Kidney tubule cell (primary cell): ENCODE measurements around the gene GUCA1A.
"Not testable (repeated sequence)": the region's sequence is repeated elsewhere in the genome, so short reads cannot be mapped to it uniquely, and the experiment has no call there.

Source experiments
- DNase-seq: peaks from one replicate; pipeline ENCODE4 v3.0.0-alpha.2; 2018; ENCODE audit warnings: low spot score

GUCA1A gene

DNA sequence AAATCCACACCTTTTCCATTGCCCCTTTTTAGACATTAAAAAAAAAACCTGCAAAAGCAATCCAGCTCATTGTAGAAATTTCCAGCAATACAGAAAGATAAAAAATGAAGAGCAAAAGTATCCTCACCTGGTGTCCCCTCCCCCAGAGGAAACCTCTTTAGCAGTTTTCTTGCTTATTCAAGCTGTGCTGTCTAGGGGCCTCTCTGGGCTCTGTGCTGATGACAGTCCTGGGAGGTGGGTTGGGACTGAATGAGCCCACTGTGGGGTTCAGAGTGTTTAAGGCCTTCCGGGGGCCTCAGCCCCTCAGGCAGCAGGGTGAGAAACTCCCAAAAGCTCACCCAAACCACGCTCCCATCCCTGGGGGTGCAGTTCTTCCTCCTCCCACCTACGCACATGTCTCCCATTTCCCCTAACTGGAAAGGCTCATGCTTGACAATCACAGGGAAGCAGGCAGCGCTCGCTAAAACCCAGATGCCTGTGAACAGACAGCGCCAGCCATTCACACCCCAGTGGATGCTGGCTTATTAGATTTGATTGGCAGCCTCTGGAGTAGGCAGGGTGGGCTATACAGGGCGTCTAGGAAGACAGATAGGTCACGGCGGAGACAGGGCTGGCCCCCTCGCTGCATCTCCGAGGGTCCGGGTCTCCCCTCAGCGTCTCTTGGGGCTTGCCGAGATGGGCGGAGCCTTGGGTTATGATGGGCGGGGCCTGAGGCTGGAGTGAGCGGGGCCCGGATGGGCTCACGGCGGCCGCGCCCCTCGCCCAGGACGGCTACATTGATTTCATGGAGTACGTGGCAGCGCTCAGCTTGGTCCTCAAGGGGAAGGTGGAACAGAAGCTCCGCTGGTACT, 4.6 kb downstream of the GUCA1A start:
- no peak for DNase-seq

DNA sequence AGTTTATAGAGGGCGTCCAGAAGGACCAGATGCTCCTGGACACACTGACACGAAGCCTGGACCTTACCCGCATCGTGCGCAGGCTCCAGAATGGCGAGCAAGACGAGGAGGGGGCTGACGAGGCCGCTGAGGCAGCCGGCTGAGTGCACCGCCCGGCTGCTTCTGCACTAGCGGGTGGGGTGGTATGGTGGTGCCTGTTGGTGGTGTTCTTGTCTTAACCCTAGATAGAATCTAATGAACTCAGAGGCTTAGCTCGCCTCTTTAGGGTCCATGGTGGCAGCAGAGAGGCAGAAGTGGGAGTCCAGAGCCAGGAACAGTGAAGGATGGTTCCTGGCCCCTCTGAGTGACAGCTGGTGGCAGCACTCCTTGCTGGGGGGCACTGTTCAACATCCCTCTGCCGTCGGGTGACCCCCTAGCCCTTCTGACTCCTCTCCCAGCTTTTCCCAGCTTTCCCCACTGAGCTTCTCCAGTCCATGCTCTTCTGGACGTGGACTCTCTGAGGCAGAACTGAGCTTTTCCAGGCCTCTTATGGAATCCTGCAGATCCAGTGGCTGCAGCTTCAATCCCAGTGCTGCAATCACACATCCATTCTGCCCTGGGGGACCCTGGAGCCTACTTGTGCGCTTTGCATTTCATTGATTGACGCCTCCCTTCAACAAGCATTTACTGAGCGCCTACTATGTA, 6.2 kb downstream of the GUCA1A start:
- no peak for DNase-seq

DNA sequence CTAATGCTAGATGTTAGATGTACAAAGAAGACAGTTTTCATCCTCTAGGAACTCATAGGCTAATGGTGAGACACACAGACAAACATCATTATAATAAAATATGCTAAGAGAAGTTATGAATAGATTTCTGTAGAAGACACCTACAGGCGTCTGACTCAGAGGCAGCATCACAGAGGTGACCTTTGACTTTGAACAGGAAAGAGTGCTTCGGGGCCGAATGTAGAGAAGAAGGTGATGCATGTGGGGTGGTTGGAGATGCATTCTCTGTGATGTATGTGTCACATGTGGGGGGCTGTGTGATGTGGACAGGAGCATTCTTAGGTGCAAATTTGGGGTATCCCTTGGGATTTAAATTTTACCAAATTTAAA, 6.8 kb downstream of the GUCA1A start:
- no peak for DNase-seq

DNA sequence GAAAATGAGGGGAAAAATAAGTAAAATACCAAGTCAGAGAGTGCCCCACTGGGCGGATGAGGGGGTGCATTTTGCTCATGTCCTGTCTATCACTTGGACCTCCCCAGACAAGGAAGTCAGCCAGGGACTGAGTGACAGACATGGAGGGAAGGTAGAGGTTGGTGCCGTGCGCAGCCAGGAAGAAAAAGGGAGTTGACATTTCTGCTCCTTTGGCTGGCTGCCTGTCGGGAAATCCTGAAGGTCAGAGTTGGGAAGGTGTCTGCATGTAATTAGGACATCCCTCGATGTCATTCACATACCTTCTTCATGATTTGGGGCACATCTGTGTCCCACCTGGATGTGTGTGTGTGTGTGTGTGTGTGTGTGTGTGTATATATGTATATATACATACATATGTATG, 8.9 kb downstream of the GUCA1A start:
- no peak for DNase-seq

DNA sequence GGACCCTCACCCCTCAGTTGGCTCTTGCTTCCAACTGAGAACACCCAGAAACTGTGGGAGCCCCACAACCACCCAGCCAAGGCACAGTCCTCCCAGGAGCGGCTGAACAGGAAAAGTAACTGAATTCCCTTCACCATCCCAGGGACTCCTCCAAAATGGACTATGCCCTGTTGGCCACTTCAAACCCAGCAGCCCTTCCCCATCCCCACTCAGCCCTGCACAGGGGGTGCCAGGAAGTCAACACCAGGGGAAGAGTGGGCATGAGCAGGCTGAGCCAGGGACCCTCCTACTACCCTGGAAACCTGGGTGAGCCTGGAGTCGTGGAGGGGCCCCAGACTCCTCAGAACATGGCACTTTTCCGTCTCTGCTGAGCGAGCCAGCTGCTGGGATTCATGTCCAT, 11.3 kb downstream of the GUCA1A start:
- DNase-seq: no peak

DNA sequence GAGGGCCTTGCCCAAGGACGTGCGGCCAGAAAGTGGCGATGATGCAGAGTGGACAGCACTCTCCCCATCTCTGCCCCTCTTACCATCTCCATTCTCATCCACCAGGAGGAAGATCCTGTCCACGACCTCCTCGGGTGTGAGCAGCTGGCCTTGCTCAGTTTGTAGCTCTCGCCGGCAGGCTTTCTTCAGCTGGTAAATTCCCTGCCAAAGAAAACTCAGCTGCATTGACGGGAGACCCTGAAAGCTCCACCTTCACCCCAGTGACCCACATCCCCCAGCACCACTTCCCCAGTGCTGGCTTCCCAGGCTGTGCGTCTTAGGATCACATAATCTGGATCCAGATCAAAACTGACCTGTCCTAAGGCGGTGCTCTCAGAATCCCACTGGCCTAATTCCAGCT, 12.4 kb downstream of the GUCA1A start:
- no peak for DNase-seq

DNA sequence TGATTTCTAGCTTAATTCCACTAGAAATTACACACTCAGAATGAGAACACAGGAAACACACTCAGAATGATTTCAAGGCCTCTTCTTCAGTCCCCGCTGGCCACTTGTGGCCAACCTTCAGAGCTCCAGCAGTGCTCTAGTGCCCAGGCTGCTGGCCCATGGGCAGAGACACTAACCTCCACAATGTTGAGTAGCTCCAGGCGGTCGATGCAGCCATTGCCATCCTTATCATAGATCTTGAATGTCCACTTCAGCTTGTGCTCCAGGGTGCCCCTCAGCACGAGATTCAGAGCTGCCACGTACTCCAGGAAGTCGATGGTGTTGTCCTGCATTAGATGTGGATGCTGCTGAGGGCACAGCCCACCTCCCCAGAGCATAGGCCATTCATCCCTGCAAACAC, 15.2 kb downstream of the GUCA1A start:
- no peak for DNase-seq

DNA sequence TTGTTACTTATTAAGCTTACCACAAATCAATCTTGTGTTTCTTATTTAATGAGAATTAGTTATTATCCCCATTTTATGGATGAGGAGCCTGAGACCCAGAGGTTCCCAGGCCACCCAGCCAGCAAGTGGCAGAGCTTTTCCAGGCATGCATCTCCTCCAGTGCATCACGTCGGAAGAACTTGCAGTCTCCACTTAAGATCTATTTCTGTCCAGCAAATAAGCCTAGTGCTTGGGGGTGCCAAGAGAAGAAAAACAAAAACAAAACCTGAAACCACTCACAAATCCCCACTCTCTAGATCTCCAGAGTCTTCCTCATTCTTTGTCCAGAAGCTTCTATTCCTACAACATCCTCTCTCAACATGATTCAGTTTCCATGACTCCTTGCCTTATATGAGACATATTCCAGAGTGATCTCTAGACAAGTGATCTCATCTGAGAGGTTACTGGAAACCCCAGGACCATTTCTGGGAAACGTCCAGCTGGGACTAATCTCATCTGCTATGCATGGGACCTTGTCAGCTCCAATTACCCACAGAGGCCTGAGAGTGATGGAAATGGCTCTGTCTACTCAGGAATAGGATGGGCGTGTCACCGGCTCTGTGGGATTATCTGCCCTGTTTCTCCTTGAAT, 17.5 kb downstream of the GUCA1A start:
- DNase-seq: peak; percentile 85

DNA sequence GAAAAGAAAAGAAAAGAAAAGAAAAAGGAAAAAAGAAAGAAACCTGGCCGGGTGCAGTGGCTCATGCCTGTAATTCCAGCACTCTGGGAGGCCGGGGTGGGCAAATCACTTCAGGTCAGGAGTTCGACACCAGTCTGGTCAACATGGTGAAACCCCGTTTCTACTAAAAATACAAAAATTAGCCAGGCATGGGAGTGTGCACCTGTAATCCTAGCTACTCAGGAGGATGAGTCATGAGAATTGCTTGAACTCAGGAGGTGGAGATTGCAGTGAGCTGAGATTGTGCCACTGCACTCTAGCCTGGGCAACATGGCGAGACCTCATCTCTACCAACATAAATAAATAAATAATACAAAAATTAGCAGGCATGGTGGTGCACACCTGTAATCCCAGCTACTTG, 19.2 kb downstream of the GUCA1A start:
- peak; percentile 68 for DNase-seq

DNA sequence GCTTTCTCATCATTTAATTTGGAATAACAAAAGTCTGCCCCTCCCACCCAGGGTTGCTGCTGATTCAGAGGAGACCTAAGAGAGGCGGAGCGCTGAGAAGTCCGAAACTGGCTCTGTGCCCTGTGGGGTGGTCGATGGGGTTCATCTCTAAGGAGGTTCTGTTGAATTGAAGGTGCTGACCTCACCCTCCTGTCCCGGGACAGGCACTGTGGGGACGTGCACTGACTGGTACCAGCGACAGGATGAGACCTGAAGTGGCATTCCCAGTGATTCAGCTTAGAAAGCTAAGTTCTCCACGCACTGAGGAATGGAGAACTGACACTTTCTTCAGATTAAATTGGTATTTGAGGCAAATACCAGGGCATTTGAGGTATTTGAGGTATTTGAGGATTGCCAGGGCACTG, 20.3 kb downstream of the GUCA1A start:
- DNase-seq: peak; percentile 81

DNA sequence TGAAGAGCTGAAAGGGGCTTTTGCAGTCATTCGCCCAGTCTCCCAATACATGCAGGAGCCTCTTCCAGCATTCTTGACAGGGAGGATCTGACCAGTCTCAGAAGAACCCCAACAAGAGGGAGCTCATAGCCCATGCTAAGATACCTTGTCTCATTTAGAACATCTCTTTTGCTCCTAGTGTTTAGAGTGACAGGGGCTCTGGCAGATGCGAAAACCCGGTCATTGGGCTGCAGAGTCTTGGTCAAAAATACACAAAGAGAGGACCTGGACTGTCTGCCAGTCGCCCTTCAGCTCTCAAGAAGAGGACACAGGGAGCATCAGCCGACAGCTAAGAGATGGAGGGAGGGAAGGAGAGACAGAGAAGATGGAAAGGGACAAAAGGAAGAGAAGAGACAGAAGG, 20.9 kb downstream of the GUCA1A start:
- no peak for DNase-seq

DNA sequence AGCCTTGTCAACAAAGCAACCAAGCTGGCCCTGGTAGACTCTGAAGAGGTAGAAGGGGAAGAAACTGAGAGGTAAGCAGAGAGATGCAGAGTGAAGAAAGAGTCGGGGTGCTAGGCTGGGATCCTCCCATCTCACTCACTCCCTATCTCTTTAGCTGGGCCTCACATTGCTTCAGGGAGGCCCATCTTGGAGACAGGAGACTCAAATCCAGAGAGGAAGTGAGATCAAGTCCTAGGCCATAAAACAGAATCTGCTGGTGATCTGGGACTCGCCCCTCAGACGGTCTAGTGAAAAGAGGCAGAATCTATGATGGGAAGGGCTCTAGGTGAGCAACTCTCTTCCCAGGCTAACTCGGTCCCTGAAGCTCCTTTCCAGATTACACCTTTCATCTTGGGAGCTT, 22.3 kb downstream of the GUCA1A start:
- DNase-seq: no peak

DNA sequence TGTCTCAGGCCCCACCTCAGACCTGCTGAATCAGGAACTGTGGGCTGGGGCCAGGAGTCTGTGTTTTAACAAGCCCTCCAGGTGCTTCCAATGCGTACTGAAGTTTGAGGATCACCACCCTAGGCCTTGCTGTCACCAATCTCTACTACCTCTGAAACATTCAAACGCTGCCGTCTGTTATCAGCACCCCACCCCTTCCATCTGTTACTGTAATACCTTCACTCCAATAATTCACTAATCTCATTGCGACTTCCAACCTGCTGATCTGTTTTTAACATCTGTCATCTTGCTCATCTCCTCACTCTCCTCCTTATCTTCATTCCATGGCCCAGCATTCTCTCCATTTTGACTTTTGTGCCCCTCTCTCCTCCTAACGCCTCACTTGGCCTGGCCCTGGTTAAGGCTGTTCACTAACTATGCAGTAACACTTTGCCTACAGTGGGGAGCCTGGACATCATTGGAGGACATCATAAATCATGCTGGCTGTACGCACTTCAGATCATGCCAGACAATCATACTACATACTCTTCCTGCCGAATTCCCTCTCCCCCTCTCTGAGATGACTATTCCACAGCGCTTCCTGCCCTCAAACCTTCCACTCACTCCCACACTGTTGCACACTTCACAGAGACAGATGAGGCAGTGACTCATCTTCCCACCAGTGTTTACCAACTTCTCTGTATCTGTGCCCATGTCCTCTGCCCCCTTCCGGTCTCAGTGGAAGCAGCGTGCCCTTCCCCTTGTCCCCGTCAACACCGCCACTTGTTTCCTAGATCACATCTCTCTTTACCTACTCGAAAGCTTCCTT, 24.6 kb downstream of the GUCA1A start:
- peak; percentile 46 for DNase-seq

DNA sequence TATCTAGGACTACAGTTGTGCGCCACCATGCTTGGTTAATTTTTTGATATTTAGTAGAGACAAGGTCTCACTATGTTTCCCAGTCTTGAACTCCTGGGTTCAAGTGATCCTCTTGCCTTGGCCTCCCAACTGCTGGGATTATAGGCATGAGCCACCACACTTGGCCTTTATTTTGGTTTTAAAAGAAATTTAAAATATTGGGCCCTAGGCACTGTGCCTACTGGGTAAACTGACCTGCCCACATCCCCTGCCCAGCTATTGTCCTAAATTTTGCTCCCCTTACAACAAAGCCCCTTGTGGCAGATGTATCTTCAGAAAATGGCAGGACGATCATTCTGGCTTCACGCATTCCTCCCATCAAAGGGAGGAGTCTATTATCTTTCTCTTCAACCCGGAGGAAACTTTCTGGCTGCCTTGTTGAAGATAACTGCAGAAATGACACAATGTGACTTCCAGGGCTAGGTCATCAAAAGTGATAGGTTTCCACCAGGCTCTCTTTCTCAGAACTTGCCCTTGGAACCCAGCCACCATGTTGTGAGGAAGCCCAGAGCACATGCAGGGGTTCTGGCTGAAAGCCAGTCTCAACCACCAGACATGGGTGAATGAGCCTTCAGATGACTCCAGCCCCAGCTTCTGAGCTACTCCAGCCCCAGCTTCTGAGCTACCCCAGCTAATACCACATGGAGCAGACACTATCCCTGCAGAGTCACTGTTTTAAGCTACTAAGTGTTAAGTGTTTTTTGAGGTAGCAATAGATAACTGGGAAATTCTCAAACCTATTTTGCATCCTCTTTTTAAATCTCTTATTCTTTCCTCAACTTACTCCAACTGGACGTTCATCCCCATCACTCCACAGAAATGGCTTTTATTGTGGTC, 26.2 kb downstream of the GUCA1A start:
- peak; percentile 95 for DNase-seq

DNA sequence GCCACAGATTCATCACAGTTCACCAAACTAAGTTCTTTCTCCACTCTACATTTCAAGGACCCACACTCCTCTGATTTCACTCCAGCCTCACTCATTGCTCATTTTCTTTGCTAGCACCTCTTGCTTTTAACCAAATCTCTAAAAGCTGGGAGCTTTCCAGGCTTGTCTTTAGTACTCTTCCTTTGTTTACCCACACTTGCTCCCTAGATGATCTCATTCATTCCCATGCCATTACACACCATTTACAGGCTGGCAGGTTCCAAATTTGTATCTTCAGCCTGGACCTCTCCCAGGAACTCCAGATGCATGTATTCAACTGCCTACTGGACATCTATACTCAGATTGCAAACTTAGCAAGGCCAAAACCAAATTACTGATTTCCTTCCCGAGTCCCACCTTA, 26.9 kb downstream of the GUCA1A start:
- DNase-seq: peak; percentile 87

DNA sequence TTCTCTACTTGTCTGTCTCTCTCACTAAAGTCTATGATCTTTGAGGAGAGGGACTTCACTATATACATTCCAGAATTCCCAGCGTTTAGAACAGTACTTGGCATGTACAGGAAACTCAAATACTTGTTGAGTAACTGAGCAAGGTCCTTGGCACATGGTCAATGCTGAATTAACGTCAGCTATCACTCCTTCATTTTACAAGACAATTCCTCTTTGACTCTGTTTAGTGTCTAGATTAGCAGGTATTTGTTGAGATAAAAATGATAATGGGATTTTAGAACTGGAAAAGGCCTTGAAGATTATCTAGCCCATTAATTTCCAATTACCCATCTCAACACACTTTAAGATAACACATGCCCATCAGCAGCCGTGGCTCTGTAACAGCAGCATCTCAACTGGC, 28.2 kb downstream of the GUCA1A start:
- no peak for DNase-seq

DNA sequence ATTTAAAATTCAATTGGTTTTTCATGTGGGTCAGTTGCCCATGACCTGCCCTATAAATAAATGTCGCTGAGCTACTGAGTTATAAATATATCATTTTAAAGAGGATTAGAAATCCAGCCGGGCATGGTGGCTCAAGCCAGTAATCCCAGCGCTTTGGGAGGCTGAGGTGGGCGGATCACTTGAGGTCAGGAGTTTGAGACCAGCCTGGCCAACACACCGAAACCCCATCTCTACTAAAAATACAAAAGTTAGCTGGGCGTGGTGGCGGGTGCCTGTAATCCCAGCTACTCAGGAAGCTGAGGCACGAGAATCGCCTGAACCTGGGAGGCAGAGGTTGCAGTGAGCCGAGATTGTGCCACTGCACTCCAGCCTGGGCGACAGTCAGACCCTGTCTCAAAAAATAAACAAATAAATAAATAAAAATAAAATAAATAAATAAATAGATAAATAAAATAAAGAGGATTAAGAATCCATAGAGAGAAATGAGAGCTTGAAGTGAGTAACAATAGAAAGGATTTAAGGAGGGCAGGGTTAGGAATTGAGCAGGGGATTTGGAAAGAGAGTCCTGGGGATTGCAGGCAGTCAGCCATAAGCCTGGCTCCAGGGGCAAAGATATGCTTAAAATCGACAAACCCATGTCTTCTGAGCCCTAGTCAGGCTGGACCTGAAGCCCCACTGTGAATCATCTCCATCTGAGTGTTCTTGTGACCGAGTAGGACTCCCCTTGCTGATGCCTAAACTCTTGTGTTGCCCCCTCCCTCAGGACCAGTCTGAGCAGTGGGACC, 29.2 kb downstream of the GUCA1A start:
- not testable (repeated sequence) for DNase-seq

DNA sequence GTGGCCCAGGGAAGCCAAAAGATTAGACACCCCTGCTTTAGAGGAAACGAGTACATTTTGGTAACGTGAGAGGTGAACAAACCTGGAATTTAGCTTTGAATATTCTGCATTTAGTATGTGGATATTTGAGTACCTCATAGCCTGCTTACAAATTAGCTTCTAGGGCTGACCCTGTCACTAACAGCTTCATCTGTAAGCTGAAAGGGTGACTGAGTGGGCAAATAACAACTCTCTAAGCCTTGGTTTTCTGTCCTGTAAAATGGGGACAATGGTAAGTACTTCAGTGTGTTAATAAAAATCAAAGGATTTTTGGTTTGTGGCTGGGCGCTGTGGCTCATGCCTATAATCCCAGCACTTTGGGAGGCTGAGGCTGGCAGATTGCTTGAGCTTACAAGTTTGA, 30.0 kb downstream of the GUCA1A start:
- no peak for DNase-seq

DNA sequence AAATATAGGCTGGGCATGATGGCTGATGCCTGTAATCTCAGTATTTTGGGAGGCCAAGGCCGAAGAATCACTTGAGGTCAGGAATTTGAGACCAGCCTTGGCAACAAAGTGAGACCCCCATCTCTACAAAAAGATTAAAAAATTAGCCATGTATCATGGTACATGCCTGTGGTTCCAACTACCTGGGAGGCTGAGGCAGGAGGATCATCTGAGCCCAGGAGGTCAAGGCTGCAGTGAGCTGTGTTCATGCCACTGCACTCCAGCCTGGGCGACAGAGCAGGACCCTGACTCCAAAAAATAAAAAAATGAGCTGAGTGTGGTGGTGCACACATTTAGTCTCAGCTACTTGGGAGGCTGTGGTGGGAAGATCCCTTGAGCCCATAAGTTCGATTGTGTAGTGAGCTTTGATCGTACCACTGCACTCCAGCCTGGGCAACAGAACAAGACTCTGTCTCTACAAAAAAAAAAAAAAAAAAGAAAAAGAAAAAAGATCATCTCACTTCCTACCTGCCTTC, 31.7 kb downstream of the GUCA1A start:
- no peak for DNase-seq

DNA sequence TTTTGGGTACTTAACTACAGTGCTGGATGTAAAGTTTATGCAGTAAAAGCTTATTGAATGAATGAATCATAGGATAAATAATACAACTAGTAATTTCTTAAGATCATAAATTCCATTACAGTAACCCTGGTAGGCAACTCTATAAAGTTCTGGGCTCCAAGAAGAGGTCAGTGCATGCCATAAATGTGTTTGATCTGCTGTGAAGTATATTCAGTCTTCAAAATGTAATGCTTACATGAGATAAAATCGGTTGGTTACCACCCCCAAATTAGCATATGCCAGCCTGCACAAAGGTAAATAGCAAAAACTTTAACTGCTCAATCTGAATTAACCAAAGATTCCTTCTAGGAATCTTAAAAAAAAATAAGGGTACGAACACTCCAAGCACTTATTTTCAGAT, 34.4 kb downstream of the GUCA1A start:
- DNase-seq: not testable (repeated sequence)
